ENCODE results near the gene CSMD2.

Gene CSMD2

DNA sequence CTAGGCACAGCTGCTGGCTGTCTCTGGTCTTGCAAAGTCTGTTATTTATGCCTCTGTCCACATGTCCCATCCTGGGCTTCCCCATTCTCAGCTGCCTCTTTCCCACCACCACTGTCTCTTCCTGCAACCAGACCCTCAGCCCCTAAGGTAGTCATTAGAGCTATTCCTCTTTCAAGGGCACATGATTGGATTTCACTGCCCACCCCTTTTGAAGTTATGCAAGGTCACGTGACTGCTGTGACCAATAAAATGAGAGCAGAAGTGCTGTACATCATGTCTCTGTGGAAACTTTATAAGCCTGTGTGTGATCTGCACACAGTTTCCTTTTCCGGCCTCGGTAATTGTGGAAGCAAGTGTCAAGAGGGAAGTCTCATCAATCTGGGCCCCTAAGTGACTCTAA, 437.7 kb downstream of the CSMD2 start:
- no peak for DNase-seq (ENCODE audit: low read depth, low spot score)
- in situ Hi-C loops (cut with HindIII; ENCODE audit: low sequenced_read_pairs): no loop called here
- TF ChIP-seq, protein P1, sequence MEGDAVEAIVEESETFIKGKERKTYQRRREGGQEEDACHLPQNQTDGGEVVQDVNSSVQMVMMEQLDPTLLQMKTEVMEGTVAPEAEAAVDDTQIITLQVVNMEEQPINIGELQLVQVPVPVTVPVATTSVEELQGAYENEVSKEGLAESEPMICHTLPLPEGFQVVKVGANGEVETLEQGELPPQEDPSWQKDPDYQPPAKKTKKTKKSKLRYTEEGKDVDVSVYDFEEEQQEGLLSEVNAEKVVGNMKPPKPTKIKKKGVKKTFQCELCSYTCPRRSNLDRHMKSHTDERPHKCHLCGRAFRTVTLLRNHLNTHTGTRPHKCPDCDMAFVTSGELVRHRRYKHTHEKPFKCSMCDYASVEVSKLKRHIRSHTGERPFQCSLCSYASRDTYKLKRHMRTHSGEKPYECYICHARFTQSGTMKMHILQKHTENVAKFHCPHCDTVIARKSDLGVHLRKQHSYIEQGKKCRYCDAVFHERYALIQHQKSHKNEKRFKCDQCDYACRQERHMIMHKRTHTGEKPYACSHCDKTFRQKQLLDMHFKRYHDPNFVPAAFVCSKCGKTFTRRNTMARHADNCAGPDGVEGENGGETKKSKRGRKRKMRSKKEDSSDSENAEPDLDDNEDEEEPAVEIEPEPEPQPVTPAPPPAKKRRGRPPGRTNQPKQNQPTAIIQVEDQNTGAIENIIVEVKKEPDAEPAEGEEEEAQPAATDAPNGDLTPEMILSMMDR (IDR thresholded peaks at IDR 0.05; ENCODE audit: low read depth, low read length): no peak
- H3K4me3 ChIP-seq (ENCODE audit: low read depth, low read length): no peak overlapping the region

DNA sequence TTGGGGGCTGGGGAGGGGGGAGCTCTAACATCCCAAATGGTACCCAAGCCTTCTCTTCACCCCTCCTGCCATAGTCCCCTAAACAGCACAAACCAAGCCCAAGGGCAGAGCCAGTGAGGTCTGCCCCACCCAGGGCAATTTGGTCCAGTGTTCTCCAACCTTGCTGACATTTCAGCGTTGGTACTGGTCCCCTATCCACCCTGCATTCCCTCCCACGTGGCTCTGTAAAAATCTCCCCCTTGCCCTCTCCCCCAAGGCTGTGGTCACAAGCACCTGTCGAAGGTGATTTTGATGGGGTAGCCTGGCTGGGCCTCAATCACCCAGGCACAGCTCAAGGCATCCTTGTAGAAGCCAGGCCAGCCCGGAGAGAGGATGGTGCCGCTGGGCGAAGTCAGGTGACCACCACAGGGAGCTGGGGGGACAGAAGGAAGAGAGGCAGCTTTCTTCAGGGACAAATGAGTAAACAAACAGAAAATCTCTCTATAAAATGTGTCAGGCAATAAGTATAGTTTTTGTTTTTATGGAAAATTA, 438.7 kb downstream of the CSMD2 start:
- no peak overlapping the region for H3K4me3 ChIP-seq (ENCODE audit: low read depth, low read length)
- TF ChIP-seq, protein P1 (IDR thresholded peaks at IDR 0.05; ENCODE audit: low read depth, low read length): no peak
- in situ Hi-C loops (cut with HindIII; ENCODE audit: low sequenced_read_pairs): no loop called here
- DNase-seq (ENCODE audit: low read depth, low spot score): no peak

DNA sequence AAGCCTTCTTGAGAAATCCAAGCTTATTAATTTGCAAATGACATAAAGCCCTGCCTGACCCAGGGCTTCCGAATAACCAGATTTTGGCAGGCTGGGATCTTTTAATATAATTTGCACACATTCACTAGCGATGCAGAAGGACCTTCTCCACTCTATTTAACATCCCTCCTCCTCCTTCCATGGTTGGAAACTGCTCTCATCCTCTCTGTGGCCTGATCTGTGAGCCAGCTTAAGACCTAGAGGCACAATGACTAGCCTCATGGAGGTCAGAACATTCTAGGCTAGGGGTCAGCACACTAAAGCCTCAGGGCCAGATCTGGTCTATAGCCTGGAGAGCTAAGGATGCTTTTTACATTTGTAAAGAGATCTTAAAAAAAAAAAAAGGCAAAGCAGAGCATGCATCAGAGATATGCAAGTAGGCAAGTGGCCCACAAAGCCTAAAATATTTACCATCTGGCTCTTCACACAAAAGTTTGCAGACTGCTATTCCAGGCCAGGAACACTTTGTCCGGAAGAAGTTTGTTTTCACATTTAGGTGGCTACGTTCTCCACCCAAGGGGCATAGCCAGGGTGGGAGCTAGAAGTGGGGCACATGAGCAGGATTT, 439.4 kb downstream of the CSMD2 start:
- DNase-seq (ENCODE audit: low read depth, low spot score): no peak
- in situ Hi-C loops (cut with HindIII; ENCODE audit: low sequenced_read_pairs): no loop called here
- H3K4me3 ChIP-seq (ENCODE audit: low read depth, low read length): no peak overlapping the region
- TF ChIP-seq, protein P1 (IDR thresholded peaks at IDR 0.05; ENCODE audit: low read depth, low read length): no peak

DNA sequence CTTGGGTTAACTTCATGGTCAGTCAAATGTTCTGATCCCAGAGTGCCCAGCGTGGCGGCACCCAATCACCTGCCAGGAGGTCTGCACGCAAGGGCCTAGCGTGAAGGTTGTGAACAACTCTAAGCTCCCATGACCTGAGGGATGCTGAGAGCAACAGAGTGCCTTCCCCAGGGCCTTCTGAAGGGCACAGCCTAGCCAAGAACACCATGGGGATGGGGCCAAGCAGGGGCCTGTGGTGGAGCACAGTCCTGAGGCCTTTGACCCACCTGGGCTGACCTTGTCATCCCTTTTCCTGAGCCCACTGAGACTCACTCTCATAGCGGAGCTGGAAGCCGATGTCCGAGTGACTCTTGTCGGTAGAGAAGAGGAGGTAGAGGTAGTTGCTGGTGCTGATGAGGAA, 440.0 kb downstream of the CSMD2 start:
- in situ Hi-C loops (cut with HindIII; ENCODE audit: low sequenced_read_pairs): no loop called here
- H3K4me3 ChIP-seq (ENCODE audit: low read depth, low read length): no peak overlapping the region
- TF ChIP-seq, protein P1 (IDR thresholded peaks at IDR 0.05; ENCODE audit: low read depth, low read length): no peak
- DNase-seq (ENCODE audit: low read depth, low spot score): no peak

DNA sequence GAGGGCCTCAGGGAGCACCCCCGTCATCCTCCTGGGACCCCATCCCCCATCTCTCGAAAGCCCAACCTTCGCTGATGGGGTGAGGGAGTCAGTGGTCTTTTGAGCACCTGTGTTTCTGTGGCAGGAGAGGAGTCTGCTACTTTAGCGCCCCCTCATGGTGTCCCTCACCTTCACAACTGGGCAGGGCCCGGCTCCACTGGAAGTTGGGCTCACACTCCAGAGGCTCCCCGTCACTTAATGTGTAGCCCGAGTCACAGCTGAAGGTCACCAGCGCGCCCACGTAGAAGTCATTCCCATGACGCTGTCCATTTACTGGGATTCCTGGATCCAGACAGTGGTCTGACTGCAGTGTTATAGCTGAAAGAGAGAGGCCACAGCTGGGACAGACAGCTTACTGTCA, 440.7 kb downstream of the CSMD2 start:
- TF ChIP-seq, protein P1 (IDR thresholded peaks at IDR 0.05; ENCODE audit: low read depth, low read length): no peak
- no peak overlapping the region for H3K4me3 ChIP-seq (ENCODE audit: low read depth, low read length)
- no peak for DNase-seq (ENCODE audit: low read depth, low spot score)
- in situ Hi-C loops (cut with HindIII; ENCODE audit: low sequenced_read_pairs): no loop called here

DNA sequence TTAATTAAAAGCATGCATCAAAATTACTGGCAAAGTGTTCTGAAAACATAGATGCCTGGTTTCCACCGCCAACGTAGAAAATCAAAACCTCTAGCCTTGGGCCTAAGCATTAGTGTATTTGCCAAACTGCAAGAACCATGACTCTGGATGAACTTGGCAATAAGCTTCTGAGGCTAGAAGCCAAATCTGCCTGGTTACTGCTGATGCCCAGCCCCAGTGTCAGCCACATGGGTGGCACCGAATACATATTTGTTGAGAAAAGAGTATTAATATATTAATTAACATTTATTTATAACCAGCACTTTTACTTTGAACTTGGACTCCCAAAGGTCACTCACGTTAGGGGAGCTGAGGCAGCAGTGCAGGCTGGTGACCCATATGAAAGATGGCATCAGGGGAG, 441.8 kb downstream of the CSMD2 start:
- TF ChIP-seq, protein P1 (IDR thresholded peaks at IDR 0.05; ENCODE audit: low read depth, low read length): no peak
- in situ Hi-C loops (cut with HindIII; ENCODE audit: low sequenced_read_pairs): no loop called here
- no peak overlapping the region for H3K4me3 ChIP-seq (ENCODE audit: low read depth, low read length)
- DNase-seq (ENCODE audit: low read depth, low spot score): no peak

Measured in astrocyte of the spinal cord (primary cell).